RWPE1 (cell line): ENCODE results near the gene KMT2B.
"Not testable (repeated sequence)": the region's sequence is repeated elsewhere in the genome, so short reads cannot be mapped to it uniquely, and the experiment has no call there.

Experiments used
- CTCF ChIA-PET: fragments of 350-600 bp; sonication (Branson Sonifier 250); formaldehyde crosslinking; extraction: SDS; loops from one replicate; lab custom pipeline; 2021; lab: Yijun Ruan, JAX
- POLR2A ChIA-PET: fragments of 400-600 bp; formaldehyde crosslinking; extraction: SDS; loops from one replicate; lab custom pipeline; 2020; ENCODE audit warnings: antibody characterized with exemption; ENCODE audit not compliant: low non-redundant PET; lab: Yijun Ruan, JAX
- DNase-seq: peaks from one replicate; pipeline ENCODE4 v3.0.0; 2012; ENCODE audit warnings: low spot score
- H3K27ac ChIP-seq: fragments of 450-650 bp; 2 replicates; pipeline ENCODE4 v1.5.1; 2017
- TF ChIP-seq, protein P1 (sequence below): fragments of 450-650 bp; conservative IDR thresholded peaks from 2 replicates; pipeline ENCODE4 v1.5.1; 2017; ENCODE audit warnings: low read depth, mild to moderate bottlenecking

KMT2B gene

DNA sequence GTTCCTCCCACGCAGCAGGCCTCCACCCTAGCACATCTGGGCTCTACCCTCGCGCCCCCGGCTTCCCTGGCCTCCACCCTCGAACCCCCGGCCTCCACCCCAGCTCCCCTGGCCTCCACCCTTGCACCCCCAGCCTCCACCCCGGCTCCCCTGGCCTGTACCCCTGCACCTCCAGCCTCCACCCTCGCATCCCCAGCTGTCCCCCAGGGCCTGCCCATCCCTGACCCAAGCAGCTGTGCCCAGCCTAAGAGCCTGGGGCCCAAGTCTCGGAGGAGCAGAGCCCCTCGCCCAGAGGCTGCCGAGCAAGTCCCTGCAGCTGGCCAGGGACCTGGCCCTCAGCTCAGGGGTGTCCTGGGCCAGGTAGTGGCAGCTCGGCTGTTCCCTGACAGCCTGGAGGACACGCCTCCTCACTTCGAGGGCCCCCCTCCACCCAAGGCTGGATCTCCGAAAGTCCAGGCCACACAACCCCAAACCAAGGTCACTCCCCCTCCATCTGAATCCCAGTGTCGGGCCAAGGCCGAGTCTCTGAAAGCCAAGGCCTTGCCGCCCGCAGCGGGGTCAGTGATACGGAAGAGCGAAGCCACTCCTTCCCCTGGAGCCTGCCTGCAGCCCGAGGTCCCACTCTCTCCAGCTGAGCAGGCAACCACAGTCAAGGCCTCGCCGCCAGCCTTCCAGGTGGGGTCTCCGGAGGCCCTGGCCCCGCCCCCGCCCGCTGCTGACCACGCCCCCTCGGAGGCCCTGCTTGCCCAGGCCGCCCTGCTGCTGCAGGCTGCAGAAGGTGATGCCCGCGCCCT is 49.7 kb downstream of the KMT2B start:
- CTCF ChIA-PET, result no interaction called here
- TF ChIP-seq, protein P1, sequence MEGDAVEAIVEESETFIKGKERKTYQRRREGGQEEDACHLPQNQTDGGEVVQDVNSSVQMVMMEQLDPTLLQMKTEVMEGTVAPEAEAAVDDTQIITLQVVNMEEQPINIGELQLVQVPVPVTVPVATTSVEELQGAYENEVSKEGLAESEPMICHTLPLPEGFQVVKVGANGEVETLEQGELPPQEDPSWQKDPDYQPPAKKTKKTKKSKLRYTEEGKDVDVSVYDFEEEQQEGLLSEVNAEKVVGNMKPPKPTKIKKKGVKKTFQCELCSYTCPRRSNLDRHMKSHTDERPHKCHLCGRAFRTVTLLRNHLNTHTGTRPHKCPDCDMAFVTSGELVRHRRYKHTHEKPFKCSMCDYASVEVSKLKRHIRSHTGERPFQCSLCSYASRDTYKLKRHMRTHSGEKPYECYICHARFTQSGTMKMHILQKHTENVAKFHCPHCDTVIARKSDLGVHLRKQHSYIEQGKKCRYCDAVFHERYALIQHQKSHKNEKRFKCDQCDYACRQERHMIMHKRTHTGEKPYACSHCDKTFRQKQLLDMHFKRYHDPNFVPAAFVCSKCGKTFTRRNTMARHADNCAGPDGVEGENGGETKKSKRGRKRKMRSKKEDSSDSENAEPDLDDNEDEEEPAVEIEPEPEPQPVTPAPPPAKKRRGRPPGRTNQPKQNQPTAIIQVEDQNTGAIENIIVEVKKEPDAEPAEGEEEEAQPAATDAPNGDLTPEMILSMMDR, result no peak
- POLR2A ChIA-PET, result no interaction called here
- DNase-seq, result no peak
- H3K27ac ChIP-seq, result no peak overlapping the region

DNA sequence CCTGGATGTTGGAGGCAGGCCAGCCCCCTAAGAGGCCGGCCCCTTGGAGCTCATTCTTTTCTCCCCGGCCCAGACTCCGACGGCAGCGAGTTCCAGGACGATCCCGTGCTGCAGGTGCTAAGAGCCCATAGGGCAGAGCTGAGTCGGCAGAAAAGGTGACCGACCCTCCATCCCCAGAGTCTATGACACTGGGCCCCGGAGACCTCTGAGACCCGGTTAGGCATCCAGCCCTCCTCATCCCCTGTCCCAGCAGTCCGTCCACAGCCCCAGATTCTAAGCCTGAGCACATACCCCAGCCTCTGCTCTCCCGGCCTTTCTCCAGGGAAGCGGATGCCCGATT is 50.2 kb downstream of the KMT2B start:
- TF ChIP-seq, protein P1, result no peak
- no peak overlapping the region for H3K27ac ChIP-seq
- ChIA-PET POLR2A (no interaction called here), CTCF (no interaction called here)
- DNase-seq, result no peak

GRCh38 chr19:35772362-35772761 is 54.6 kb downstream of the KMT2B start:
- H3K27ac ChIP-seq, CTCF ChIA-PET, POLR2A ChIA-PET, DNase-seq: not testable (repeated sequence)

DNA sequence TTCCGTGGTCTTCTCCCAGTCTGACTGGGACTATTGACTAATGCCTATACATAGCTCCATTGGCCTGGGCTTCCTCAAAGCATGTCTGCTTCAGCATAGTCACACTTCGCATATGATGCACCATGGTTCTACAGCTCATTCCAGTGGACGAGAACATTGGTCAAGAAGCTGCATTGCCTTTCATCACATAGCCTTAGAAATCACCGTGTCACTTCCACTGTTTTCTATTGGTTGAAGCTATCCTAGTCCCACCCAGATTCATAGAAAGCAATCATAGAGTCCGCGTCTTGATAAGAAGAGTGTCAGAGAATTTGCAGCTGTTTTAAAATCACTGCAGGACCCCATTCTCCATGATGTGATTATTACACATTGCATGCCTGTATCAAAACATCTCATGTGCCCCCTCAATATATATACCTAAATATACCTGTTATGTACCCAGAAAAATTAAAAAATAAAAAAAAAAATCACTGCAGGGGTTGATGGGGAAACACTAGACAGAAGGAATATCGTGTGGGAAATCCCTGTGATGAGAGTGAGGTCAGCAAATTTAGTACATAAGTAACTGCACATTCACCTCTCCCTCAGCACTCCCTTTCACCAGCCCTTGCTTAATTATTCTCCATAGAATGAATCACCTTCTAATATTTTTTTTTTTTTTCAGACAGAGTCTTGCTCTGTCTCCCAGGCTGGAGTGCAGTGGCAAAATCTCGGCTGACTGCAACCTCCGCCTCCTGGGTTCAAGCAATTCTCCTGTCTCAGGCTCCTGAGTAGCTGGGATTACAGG is 55.4 kb downstream of the KMT2B start:
- TF ChIP-seq, protein P1, result no peak
- H3K27ac ChIP-seq, result no peak overlapping the region
- DNase-seq, result peak; percentile 29
- ChIA-PET CTCF (no interaction called here), POLR2A (interaction anchor here (0.6 kb wide), 1 partner anchor 36 kb away, joined by 4 read pairs; no protein-coding TSS in a partner anchor)

GRCh38 chr19:35774274-35775045 is 56.7 kb downstream of the KMT2B start:
- no peak for DNase-seq
- TF ChIP-seq, protein P1, result no peak
- H3K27ac ChIP-seq, result peak overlapping the region; percentile 72; the same call in 1 of the 2 replicates
- ChIA-PET CTCF (no interaction called here), POLR2A (no interaction called here)

- no peak for DNase-seq
- ChIA-PET POLR2A (no interaction called here), CTCF (no interaction called here)
- TF ChIP-seq, protein P1, result no peak
- peak overlapping the region; percentile 72; the same call in 1 of the 2 replicates for H3K27ac ChIP-seq
Measured at GRCh38 chr19:35775046-35775297, 57.2 kb downstream of the KMT2B start.
